Measurements from ENCODE around the gene RNF217. TPM values are rescaled to one million over a fixed set of nuclear protein-coding genes. Genes with fewer than 3 reads are reported as not detected.

RNF217 gene
- total RNA-seq, 1 donor from 2014 or later, result 5.9 TPM

GRCh38 chr6:125038925-125039324 is 76.7 kb downstream of the RNF217 start:
- Mint-ChIP-seq H3K4me1 (ENCODE audit: low read depth, unreplicated experiment) (no peaks in the 10 kb centered on the region), H3K36me3 (ENCODE audit: unreplicated experiment) (no peaks in the 10 kb centered on the region), H3K9me3 (ENCODE audit: unreplicated experiment) (no peaks in the 10 kb centered on the region), H3K27ac (ENCODE audit: unreplicated experiment) (no peak overlapping the region), H3K27me3 (ENCODE audit: unreplicated experiment) (no peaks in the 10 kb centered on the region), H3K4me3 (ENCODE audit: unreplicated experiment) (no peak overlapping the region)
- no peak for TF ChIP-seq CTCF (IDR thresholded peaks at IDR 0.05; ENCODE audit: partially characterized antibody, unreplicated experiment)
- DNase-seq, result no peak

GRCh38 chr6:125041740-125042459 is 79.7 kb downstream of the RNF217 start:
- Mint-ChIP-seq H3K36me3 (ENCODE audit: unreplicated experiment) (no peaks in the 10 kb centered on the region), H3K9me3 (ENCODE audit: unreplicated experiment) (no peaks in the 10 kb centered on the region)
- DNase-seq, result no peak

GRCh38 chr6:125044066-125044465 is 81.8 kb downstream of the RNF217 start:
- no peaks in the 10 kb centered on the region for H3K9me3 Mint-ChIP-seq (ENCODE audit: unreplicated experiment)
- H3K27me3 Mint-ChIP-seq (ENCODE audit: unreplicated experiment), result no peaks in the 10 kb centered on the region
- H3K4me1 Mint-ChIP-seq (ENCODE audit: low read depth, unreplicated experiment), result no peaks in the 10 kb centered on the region
- H3K36me3 Mint-ChIP-seq (ENCODE audit: unreplicated experiment), result no peaks in the 10 kb centered on the region
- TF ChIP-seq CTCF (IDR thresholded peaks at IDR 0.05; ENCODE audit: partially characterized antibody, unreplicated experiment), result no peak
- H3K4me3 Mint-ChIP-seq (ENCODE audit: unreplicated experiment), result no peak overlapping the region
- DNase-seq, result no peak
- no peak overlapping the region for H3K27ac Mint-ChIP-seq (ENCODE audit: unreplicated experiment)

More at GRCh38 chr6:125041740-125042459, 79.7 kb downstream of the RNF217 start:
- H3K4me3 Mint-ChIP-seq (ENCODE audit: unreplicated experiment), result no peak overlapping the region
- TF ChIP-seq CTCF (IDR thresholded peaks at IDR 0.05; ENCODE audit: partially characterized antibody, unreplicated experiment), result no peak
- no peaks in the 10 kb centered on the region for H3K27me3 Mint-ChIP-seq (ENCODE audit: unreplicated experiment)
- H3K4me1 Mint-ChIP-seq (ENCODE audit: low read depth, unreplicated experiment), result no peaks in the 10 kb centered on the region
- no peak overlapping the region for H3K27ac Mint-ChIP-seq (ENCODE audit: unreplicated experiment)

GRCh38 chr6:125044667-125045066 is 82.4 kb downstream of the RNF217 start:
- Mint-ChIP-seq H3K27ac (ENCODE audit: unreplicated experiment) (no peak overlapping the region), H3K27me3 (ENCODE audit: unreplicated experiment) (no peaks in the 10 kb centered on the region), H3K9me3 (ENCODE audit: unreplicated experiment) (no peaks in the 10 kb centered on the region), H3K4me3 (ENCODE audit: unreplicated experiment) (no peak overlapping the region), H3K36me3 (ENCODE audit: unreplicated experiment) (no peaks in the 10 kb centered on the region), H3K4me1 (ENCODE audit: low read depth, unreplicated experiment) (no peaks in the 10 kb centered on the region)
- no peak for DNase-seq
- TF ChIP-seq CTCF (IDR thresholded peaks at IDR 0.05; ENCODE audit: partially characterized antibody, unreplicated experiment), result no peak

GRCh38 chr6:125046107-125046925 is 84.1 kb downstream of the RNF217 start:
- Mint-ChIP-seq H3K9me3 (ENCODE audit: unreplicated experiment) (no peaks in the 10 kb centered on the region), H3K36me3 (ENCODE audit: unreplicated experiment) (no peaks in the 10 kb centered on the region), H3K4me3 (ENCODE audit: unreplicated experiment) (no peak overlapping the region), H3K27me3 (ENCODE audit: unreplicated experiment) (no peaks in the 10 kb centered on the region), H3K27ac (ENCODE audit: unreplicated experiment) (no peak overlapping the region), H3K4me1 (ENCODE audit: low read depth, unreplicated experiment) (peaks cover 2% of the 10 kb centered on the region)
- TF ChIP-seq CTCF (IDR thresholded peaks at IDR 0.05; ENCODE audit: partially characterized antibody, unreplicated experiment), result no peak
- DNase-seq, result no peak
